Muscle layer of colon (tissue), 2 donors: ENCODE results near the gene AQP11.
"Not testable (repeated sequence)": the region's sequence is repeated elsewhere in the genome, so short reads cannot be mapped to it uniquely, and the experiment has no call there.

Source experiments
- H3K27ac ChIP-seq: one replicate; pipeline ENCODE4 v1.7.0; 2013; ENCODE audit warnings: low read depth, mild to moderate bottlenecking, low read length, moderate library complexity
- H3K27me3 ChIP-seq, 2 donors: one replicate each; pipeline ENCODE4 v1.7.0; 2013; ENCODE audit warnings: low read length in 2 of 2, mild to moderate bottlenecking in 2 of 2; ENCODE audit not compliant: insufficient read depth in 2 of 2, control insufficient read depth in 1 of 2
- H3K36me3 ChIP-seq: one replicate; pipeline ENCODE4 v1.7.0; 2013; ENCODE audit warnings: mild to moderate bottlenecking, low read length; ENCODE audit not compliant: insufficient read depth
- H3K4me1 ChIP-seq: one replicate; pipeline ENCODE4 v1.7.0; 2013; ENCODE audit warnings: mild to moderate bottlenecking, low read length; ENCODE audit not compliant: insufficient read depth
- H3K4me3 ChIP-seq, 2 donors: one replicate each; pipeline ENCODE4 v1.7.0; 2013; ENCODE audit warnings: low read length in 2 of 2, low read depth in 1 of 2, mild to moderate bottlenecking in 1 of 2, moderate library complexity in 1 of 2
- H3K9ac ChIP-seq: one replicate; pipeline ENCODE4 v1.7.0; 2013; ENCODE audit warnings: low read length
- H3K9me3 ChIP-seq: one replicate; pipeline ENCODE4 v1.7.0; 2013; ENCODE audit warnings: mild to moderate bottlenecking, low read length
- donor health status: abdominal sarcoma.
- donor health status: Adenocarcinoma of cecum.

Gene AQP11

GRCh38 chr11:77589521-77590193 is at the start of gene AQP11:
Gene AQP11, plus strand, starts transcription at chr11:77589953. Its CDS starts 40 bp downstream, at chr11:77589993.
- no peak within 1 kb of the TSS for H3K9ac ChIP-seq
- peak within 1 kb of the TSS; percentile 53 for H3K27ac ChIP-seq
- peaks cover 9% of the 10 kb centered on the region for H3K4me1 ChIP-seq
- H3K36me3 ChIP-seq, result no peaks in the 10 kb centered on the region
- peak within 1 kb of the TSS; percentile 51 to 56 for H3K4me3 ChIP-seq
- H3K9me3 ChIP-seq, result no peaks in the 10 kb centered on the region
- no peaks in the 10 kb centered on the region for H3K27me3 ChIP-seq

GRCh38 chr11:77542296-77542695 is 47.5 kb upstream of the AQP11 start:
- Histone ChIP-seq H3K36me3 (no peaks in the 10 kb centered on the region), H3K9me3 (no peaks in the 10 kb centered on the region), H3K4me1 (no peaks in the 10 kb centered on the region), H3K4me3 (no peak overlapping the region), H3K9ac (no peak overlapping the region), H3K27ac (no peak overlapping the region), H3K27me3 (no peaks in the 10 kb centered on the region)

- Histone ChIP-seq H3K9me3 (no peaks in the 10 kb centered on the region), H3K36me3 (no peaks in the 10 kb centered on the region), H3K4me3 (no peak overlapping the region), H3K27me3 (no peaks in the 10 kb centered on the region), H3K9ac (no peak overlapping the region), H3K27ac (no peak overlapping the region), H3K4me1 (peaks cover 4% of the 10 kb centered on the region)
Observed at GRCh38 chr11:77547047-77547836, 42.5 kb upstream of the AQP11 start.

GRCh38 chr11:77547863-77548551 is 41.7 kb upstream of the AQP11 start:
- no peak overlapping the region for H3K4me3 ChIP-seq
- H3K27ac ChIP-seq, result no peak overlapping the region
- peaks cover 4% of the 10 kb centered on the region for H3K4me1 ChIP-seq
- H3K9me3 ChIP-seq, result no peaks in the 10 kb centered on the region
- no peaks in the 10 kb centered on the region for H3K36me3 ChIP-seq
- no peak overlapping the region for H3K9ac ChIP-seq
- H3K27me3 ChIP-seq, result no peaks in the 10 kb centered on the region

- H3K4me3 ChIP-seq, result no peak overlapping the region
- H3K9me3 ChIP-seq, result no peaks in the 10 kb centered on the region
- H3K27me3 ChIP-seq, result no peaks in the 10 kb centered on the region
- H3K4me1 ChIP-seq, result peaks cover 4% of the 10 kb centered on the region
- H3K9ac ChIP-seq, result no peak overlapping the region
- no peaks in the 10 kb centered on the region for H3K36me3 ChIP-seq
- H3K27ac ChIP-seq, result no peak overlapping the region
Observed at GRCh38 chr11:77548552-77549445, 41.0 kb upstream of the AQP11 start.

GRCh38 chr11:77551426-77551825 is 38.3 kb upstream of the AQP11 start:
- H3K27me3 ChIP-seq, H3K9me3 ChIP-seq, H3K4me1 ChIP-seq, H3K4me3 ChIP-seq, H3K9ac ChIP-seq, H3K27ac ChIP-seq, H3K36me3 ChIP-seq: not testable (repeated sequence)

GRCh38 chr11:77557553-77557952 is 32.2 kb upstream of the AQP11 start:
- H3K36me3 ChIP-seq, result no peaks in the 10 kb centered on the region
- no peaks in the 10 kb centered on the region for H3K4me1 ChIP-seq
- no peaks in the 10 kb centered on the region for H3K27me3 ChIP-seq
- no peak overlapping the region for H3K4me3 ChIP-seq
- H3K27ac ChIP-seq, result no peak overlapping the region
- H3K9ac ChIP-seq, result no peak overlapping the region
- H3K9me3 ChIP-seq, result no peaks in the 10 kb centered on the region

- Histone ChIP-seq H3K4me1 (no peaks in the 10 kb centered on the region), H3K36me3 (no peaks in the 10 kb centered on the region), H3K27ac (no peak overlapping the region), H3K9ac (no peak overlapping the region), H3K27me3 (no peaks in the 10 kb centered on the region), H3K4me3 (no peak overlapping the region), H3K9me3 (no peaks in the 10 kb centered on the region)
Observed at GRCh38 chr11:77558380-77558779, 31.4 kb upstream of the AQP11 start.

GRCh38 chr11:77559686-77560401 is 29.9 kb upstream of the AQP11 start:
- Histone ChIP-seq H3K4me1 (no peaks in the 10 kb centered on the region), H3K9ac (no peak overlapping the region), H3K4me3 (no peak overlapping the region), H3K27ac (no peak overlapping the region), H3K9me3 (no peaks in the 10 kb centered on the region), H3K27me3 (no peaks in the 10 kb centered on the region), H3K36me3 (no peaks in the 10 kb centered on the region)

- H3K9ac ChIP-seq, result no peak overlapping the region
- H3K4me3 ChIP-seq, result no peak overlapping the region
- H3K27me3 ChIP-seq, result no peaks in the 10 kb centered on the region
- H3K36me3 ChIP-seq, result no peaks in the 10 kb centered on the region
- no peaks in the 10 kb centered on the region for H3K4me1 ChIP-seq
- no peak overlapping the region for H3K27ac ChIP-seq
- no peaks in the 10 kb centered on the region for H3K9me3 ChIP-seq
Observed at GRCh38 chr11:77560605-77561004, 29.1 kb upstream of the AQP11 start.
